GM12878 (cell line): ENCODE data around the gene SIGLEC11.

Experiments
- POLR2A ChIP-seq: IDR thresholded peaks from 2 replicates; pipeline ENCODE4 v1.6.1; 2011; ENCODE audit warnings: low read depth, mild to moderate bottlenecking, low read length
- YY1 ChIP-seq: IDR thresholded peaks from 2 replicates; pipeline ENCODE4 v1.6.1; 2011; ENCODE audit warnings: low read depth, mild to moderate bottlenecking, low read length

DNA sequence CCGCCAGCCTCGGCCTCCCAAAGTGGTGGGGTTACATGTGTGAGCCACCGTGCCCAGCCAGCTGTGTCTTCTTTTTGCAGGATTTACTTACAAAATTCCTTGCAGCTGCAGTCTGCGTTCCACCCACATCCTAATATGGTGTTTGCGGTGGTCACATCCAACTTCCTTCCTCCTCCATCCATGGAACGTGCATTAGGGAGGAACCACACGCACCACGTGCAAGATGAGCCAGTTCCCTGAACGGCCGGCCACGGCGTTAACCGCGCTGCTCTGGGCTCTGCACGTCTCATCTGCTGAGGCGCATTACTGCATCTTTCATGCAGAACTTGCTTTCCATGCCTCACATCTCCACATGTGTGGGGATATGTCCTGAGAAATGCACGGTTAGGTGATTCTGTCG lies 13.0 kb upstream of the SIGLEC11 start:
- TF ChIP-seq POLR2A (no peak), YY1 (no peak)
